ENCODE data around the gene ANKRD11.

ANKRD11 gene

DNA sequence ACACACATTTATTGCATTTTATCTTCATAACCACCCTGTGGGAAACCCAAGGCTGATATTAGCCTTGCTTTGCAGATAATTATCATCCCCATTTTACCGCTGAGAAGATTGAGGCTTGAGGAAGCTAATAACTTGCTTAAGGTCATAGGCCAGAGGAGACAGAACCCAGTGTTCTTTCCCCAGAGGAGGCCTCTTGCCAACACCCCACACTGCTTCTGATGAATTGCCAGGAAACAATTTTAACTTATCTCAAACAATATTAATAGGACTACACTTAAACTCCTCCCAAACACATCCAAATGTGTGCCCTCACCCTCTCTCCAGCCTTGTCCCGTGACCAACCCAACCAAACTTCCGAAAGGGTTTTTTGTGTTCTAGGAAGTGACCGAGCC lies 15.7 kb upstream of the ANKRD11 start:
- no peak for DNase-seq

DNA sequence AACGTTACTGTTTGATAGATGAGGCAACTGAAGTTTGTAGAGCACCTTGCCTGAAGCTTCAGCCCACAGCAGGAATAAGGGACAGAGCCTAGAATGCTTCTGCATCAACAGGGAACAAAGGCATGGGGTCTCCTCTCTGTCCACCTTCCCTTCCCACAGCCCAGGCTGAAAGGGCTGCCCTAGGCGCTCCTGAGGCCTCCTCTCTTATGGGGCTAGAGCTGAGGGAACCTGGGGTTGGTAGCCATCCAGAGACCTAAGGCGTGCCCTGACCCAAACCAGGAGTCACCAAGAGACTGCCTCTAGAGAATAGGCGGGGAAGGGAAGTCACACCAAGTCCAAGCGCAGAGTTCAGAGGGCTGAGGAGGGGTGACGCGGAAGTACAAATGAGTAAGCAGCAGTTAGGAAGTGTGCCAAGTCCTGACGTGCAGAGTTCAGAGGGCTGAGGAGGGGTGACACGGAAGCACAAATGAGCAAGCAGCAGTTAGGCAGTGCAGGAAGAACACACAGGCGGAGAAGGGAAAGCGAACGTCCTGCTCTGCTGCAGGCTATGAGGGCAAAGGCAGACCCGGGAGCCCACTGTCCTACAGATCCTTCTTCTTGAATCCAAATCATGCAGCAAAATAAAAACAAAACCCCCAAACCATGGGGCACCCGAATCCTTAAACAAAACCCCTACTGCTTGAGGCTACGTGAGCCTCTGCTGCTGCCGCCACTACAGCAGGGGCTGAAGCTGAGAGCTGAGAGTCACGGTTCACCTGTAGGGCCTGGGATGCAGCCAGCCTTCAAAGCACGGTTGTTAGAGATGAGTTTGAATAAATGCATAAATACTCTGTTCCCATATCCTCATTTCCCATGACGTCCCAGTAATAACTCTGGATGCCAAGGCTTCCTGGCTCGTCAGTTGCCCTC lies 15.1 kb upstream of the ANKRD11 start:
- DNase-seq, result no peak

DNA sequence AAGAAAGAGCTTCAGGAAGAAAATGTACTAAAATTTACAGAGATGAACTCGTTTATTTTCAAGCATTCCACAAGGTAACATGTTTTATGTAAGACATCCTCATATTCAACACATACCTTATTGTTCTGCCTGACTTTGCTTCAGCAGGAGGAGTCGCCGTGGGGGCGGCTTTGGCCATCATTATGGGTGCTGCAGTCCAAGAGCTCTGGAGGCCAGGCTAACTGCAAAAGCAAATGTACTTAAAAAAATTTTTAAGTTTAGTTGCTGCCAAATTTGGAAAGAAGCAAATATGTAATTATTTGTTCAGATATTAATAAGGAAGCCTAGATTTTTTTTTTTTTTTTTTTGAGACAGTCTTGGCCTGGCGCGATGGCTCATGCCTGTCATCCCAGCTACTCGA lies 13.7 kb upstream of the ANKRD11 start:
- DNase-seq, result no peak

DNA sequence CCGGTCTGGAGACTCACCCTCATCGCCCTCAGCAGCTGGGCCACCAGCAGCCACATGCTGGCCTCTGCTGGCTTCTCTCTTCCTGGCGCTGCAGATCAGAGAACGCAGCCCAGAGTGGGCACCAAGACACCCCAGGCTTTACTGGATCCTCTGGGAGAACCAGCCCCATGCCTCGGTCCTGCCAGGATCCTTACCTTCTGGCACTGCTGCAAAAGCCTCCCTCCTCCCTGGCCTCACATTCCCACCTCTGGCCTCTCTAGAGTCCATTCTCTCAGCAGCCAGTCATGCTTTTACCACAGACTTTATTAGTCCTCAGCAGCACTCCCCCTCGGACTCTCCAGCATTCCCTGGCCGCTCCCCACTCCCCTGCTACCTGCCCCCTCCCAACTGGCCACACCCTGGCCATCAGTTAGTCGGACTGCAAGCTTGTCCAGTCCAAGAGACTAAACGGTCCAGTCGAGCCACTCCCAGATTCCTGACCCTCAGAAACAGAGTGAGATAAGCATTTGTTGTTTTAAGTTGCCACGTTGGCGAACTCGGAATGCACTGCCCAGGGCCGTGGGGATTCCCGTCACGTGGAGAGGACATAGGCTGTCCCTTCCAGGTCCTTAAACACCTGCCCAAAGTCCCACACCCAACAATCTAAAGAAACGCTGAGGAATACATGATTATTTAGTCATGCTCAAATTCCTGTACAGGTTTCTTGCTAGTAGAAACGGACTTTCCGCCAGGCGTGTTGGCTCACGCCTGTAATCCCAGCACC lies 11.9 kb upstream of the ANKRD11 start:
- DNase-seq, result no peak

DNA sequence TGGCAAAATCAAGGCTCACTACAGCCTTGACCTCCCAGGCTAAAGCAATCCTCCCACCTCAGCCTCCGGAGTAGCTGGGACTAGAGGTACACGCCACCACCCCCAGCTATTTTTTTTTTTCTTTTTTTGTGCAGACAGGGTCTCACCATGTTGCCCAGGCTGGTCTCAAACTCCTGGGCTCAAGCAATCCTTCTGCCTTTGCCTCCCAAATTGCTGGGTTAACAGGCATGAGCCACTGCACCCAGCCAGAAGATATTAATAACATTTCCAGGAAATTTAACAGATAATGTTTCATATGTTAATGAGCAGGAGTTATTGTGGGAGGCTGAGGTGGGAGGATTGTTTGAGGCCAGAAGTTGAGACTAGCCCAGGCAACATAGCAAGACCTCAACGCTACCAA lies 9.4 kb upstream of the ANKRD11 start:
- DNase-seq, result no peak

DNA sequence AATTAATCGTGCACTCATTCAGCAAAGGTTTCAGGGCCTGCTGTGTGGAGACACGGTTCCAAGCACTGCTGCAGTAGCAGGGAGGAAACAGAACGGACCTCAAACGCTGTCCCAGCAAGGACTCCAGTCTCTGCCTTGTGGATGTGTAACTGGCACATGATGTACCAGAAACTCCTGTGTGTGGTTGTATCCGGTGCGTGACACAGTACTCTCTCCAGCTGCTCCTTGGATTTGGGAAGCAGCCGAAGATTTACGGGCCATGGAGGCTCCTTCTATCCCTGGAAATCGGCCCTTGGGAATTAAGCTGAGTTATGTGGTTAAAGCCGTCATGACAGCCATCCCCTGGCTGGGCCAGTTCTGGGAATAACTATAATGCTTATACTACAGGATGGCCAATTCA lies 8.5 kb upstream of the ANKRD11 start:
- DNase-seq, result no peak

DNA sequence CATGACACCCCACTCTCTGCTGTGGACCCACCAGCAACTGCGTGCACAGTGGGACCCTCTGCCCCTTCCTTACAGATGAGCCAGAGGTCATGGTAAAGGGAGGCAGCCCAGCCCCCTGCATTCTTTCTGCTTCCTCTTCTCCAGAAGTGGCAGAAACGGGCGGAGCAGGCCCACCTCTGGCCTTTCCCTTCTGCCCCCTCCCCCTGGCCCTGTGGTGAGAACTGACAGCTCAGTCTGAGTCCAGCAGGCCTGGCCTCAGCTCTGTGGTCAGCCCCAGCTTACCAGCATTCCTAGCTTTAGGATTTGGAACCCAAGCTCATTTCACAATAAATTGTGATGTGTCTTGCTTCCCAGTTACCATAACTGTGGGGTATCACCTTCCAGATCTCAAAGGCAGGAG lies 4.8 kb upstream of the ANKRD11 start:
- DNase-seq, result no peak

DNA sequence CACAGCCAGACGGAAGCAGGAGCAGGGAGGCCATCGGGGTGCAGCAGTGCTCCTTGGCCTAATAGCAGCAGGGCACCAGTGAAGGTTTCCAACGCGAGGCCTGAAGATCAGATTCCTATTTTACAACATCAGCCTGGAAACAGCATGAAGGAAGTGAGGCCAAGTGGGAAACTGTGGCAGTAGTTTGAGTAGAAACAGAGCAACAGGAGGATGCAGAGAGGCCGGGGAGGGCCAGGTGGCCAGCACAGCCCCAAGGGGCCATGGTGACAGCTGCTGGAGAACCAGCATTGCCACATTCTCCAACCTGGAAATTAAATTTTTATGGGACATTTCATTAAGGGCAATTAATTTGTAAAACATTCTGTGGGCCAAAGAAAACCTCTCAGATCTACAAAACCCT lies 3.4 kb upstream of the ANKRD11 start:
- DNase-seq, result no peak

DNA sequence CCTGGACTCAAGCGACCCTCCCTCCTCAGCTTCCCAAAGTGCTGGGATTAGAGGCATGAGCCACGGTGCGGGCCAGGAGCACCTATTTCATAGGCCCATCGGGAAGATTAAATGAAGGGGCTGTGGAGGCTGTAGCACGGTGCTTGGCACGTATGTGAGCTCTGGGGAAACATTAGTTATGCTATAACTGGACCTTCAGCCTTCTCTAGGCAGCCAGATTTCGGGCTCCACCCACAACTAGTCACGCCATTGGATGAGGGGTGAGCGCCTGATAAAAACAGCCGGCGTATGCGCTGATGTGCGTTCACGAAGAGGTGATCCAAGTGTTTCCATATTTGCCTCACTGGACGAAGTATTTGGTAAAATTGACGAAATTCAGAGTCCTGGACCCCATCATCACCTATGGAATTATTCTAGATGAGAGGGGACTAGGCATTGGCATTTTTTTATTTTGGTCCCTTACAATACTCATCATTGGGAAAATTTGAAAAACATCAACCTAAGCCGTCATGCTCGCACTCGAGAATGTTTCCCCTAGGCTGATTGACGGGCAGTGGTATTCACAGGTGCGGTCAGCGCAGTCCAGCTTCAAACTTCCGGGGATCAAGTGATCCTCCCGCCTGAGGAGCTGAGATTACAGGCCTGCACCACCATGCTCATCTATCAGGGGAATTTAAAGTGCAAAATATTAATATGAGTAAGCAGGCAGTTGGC lies 1.8 kb upstream of the ANKRD11 start:
- no peak for DNase-seq

DNA sequence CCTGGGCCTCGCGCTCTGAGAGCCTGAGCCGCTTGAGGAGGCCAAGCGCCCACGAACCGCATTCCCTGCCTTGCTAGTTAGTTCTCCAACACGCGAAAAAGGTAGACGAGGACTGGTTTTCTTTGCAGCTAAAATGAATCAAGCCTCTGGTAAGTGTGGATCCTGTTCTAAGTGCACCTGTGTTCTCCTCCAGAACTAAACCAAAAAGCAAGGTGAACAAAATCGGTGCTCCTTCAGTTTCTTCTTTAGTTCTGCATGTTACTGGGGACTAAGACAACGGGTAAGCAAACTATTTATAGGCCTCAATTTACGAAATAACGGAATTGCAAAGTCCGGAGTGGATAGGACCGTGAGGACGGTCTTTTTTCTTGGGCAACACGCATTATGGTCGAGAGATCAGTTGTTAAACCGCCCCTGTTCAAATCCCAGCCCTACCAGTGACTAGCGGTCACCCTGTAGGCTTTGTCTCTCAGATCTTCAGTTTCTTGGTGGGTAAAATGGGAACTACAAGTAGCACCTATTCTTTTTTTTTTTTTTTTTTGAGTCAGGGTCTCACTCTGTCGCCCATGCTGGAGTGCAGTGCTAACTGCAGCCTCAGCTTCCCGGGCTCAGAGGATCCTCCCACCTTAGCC lies 993 bp upstream of the ANKRD11 start:
- no peak for DNase-seq

DNA sequence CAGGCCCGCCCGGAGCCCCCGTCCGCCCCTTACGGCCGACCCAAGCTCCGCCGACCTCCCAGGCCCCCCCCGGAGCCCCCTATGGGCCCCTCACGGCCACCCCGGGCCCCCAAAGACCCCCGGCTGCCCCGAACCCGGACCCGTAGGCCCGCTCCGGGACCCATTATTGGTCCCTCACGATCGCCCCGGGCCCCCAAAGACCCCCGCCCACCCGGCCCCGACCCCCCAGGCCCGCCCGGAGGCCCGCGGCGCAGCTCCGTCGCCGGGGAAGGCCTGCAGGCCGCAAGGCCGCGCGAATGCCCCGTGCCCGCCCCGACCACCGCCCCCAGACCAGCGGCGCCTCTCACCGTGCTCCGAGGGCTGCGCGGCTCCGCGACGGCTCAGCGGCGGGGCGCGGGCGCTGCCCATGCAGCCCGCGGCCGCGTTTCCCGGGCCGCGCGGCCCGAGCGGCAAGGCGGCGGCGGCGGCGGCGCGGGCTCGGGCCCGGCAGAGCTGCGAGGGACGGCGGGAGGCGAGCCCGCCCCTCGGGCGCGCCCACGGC lies 393 bp downstream of the ANKRD11 start:
- DNase-seq, result no peak

DNA sequence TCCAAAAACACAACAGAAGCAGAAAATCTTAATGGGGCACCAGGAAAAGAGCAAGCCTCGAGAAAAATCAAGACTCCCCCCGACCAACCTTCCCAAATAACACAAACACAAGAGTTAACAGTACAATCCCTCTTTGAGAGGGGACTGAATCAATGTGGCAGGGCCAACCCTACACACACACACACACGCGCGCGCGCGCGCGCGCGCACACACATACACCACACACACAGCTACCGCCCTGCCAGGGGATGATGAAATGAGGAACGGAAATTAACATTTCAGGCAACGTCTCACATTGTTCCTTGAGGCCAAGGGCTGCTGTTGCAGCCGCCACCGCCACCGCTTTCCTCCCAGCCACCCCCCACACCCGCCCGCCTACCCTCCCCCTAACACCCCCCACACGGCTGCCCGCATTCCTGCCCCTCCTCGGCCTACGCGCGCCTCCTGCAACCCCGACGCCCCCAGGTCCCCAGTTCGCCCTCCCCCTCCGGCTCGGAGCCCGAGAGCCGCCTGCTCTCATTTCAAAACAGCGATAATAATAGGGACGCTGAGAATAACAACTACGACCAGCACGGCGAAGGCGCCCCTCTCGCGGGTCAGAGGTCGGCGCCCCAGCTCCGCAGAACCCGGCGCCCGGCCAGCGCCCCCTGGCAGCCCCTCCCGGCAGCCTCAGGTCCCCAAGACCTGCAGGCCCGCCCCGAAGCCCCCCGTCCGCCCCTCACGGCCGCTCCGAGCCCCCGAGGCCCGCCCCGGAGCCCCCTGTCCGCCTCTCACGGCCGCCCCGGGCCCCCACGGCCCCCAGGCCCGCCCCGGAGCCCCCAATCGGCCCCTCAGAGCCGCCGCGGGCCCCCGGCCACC lies 1.1 kb downstream of the ANKRD11 start:
- peak; percentile 42 for DNase-seq

DNA sequence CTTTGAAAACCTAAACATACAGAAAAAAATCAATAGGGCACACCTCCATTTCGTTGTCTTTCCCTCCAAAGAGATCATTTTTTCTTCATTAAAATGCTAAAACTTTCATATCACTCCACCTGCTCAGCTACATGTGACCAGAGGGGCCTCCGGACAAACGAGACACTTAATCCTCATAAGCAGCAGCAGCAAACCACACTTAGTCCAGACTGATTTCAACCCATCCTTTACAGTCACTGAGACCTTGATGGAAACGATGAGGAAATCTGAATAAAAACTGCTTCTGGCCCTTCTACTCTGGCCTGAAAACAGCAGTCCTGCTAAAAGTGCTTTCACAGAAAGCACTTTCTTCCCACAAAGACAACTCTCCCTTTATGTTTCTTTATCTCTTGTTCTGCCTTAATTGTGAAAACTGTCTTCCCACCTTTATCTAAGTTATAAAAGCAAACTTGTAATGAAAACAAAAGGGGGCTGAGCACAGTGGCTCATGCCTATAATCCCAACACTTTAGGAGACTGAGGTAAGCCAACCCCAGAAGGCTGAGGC lies 4.6 kb downstream of the ANKRD11 start:
- DNase-seq, result no peak

DNA sequence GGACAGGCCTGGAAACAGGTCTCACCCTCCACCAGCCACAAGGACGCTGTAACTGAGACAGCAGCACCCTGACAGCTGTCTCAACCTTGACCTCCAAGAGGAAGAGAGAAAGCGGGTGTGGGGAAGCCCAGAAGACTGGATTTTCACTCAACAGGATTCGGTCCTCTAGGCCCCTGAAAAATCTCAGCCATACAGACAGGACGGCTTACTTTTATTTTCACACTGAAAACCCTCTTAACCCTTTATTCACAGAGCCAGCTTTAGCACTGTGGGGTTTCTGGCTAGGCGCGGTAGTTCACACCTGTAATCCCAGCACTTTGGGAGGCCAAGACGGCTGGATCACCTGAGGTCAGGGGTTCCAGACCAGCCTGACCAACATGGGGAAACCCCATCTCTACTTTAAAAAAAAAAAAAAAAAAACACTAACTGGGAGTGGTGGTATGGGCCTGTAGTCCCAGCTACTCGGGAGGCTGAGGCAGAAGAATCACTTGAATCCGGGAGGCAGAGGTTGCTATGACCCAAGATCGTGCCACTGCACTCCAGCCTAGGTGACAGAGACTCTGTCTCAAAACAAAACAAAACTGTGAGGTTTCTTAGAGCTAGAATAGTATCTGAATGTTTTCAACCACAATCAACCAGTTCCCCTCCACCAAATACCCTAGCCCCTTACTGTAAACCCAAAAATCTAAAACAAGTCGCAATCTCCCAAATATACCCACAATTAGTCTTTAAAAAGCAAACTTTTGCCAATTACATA lies 5.3 kb downstream of the ANKRD11 start:
- DNase-seq, result no peak

DNA sequence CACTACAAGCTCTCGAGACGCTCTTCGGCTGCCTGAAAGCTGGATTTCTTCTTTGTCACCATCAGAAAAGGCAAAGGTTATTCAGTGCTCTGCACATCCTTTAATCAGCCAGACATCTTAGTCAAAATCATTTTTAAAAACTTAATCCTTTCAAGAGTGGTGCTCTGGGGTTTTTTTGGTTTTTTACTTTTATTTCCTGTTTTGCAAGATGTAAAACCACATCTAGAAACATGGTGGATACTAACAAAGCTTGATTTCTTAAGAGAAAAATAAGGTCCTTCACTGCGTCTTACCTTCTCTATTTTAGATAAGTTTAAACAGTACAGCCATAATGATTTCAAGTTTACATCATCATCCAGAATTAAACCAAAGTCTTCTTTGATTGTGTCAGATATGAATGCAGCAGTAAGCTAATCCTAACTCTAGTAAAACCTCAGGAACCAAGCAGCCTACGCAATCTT lies 6.3 kb downstream of the ANKRD11 start:
- no peak for DNase-seq

DNA sequence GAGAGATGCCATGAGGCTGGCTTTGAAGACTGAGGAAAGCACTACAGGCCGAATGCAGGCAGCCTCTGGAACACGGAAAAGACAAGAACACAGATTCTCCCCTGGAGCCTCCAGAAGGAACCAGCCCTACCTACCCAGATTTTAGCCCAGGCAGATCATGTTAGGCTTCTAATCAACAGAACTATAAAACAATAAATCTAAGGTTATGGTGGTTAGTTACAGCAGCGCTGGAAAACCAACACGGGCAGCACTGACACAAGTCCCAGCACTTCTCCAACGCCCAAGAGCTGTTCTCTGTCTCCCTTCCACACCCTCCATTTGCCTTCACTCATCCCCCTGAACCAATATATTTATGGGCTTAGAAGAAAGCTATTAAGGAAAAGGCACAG lies 7.5 kb downstream of the ANKRD11 start:
- DNase-seq, result no peak

DNA sequence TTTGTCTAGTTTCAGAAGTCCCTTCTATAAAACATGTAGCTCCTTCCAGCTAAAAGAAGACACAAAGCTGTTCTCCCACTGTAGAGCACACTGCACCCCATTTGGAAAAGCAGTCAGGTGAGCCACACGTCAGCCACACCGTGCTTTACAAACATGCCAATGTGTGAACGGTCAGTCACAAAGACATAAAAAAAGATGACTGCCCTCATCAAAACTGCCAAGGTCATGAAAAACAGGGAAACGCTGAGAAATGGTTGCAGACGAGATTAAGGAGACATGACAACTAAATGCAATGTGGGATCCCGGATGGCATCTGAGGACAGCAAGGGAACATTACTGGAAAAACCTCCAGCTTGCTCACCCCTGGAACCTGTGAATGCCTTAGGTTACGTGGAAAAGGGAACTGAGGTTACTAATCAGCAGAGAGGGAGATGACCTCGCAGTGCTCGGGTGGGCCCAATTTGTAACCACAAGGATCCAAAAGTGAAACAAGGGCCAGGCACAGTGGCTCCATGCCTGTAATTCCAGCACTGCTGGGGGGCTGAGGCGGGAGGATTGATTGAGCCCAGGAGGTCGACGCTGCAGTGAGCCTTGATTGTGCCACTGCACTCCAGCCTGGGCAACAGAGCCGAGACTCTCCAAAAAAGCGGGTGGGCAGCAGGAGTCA lies 8.1 kb downstream of the ANKRD11 start:
- no peak for DNase-seq

DNA sequence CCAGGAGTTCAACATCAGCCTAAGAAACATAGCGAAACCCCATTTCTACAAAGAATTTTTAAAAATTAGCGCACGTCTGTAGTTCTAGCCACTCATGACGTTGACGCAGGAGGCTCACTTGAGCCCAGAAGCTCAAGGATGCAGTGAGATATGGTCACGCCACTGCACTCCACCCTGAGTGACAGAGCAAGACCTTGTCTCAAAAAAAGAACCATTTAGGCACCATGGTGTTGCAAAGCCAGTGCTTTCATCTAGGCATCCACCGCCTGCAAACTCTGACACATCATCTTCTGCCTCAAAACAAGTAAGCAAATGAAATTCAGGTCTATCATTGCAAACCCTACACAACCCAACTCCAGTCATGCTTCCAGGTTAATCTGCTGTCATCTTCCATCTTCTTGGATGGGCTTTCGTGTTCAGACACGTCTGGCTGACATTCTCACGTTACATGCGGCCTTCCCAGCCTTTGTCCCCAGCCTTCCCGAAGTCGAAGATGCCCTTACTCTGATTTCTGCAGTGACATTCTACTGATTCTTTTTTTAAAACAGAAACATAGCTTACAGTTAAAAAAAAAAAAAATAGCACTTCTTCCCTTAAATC lies 8.9 kb downstream of the ANKRD11 start:
- no peak for DNase-seq

DNA sequence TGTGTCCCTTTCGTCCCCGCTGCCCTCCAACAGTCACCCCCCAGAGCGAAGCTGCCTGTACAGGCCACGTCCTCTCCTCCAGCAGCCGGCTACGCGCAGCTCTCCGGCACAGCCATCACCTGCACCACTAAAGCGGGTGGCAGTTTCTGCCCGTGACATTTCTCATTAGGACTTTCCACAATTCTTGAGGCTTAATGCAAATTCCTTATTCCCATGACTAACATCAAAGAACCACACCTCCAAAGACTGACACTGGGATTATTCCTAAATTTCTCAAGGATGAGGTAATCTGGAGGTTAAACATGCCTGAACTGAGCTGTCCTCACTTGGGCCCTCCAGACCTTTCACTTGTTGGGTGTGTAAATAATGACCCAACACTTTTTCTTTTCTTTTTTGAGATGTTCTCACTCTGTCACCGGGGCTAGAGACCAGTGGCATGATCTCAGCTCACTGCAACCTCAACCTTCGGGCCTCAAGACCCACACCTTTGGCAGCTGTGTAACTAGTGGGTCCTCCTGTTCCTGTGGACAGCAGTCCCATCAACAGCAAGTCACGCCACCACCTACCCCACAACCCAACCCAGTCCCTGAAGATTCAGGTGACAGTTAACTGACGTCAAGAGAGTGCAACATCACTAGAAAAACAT lies 11.7 kb downstream of the ANKRD11 start:
- DNase-seq, result no peak
